ENCODE measurements around the gene HES5. TPM values are rescaled to one million over a fixed set of nuclear protein-coding genes. Genes with fewer than 3 reads are reported as not detected.

The HES5 gene
- total RNA-seq, 1 donor from 2014 or later: not detected

GRCh38 chr1:2507744-2508155 is 22.3 kb downstream of the HES5 start:
- Mint-ChIP-seq H3K4me3 (ENCODE audit: unreplicated experiment) (no peak overlapping the region), H3K9me3 (ENCODE audit: unreplicated experiment) (no peaks in the 10 kb centered on the region), H3K4me1 (ENCODE audit: unreplicated experiment) (no peaks in the 10 kb centered on the region), H3K36me3 (ENCODE audit: low read depth, unreplicated experiment) (peaks cover 15% of the 10 kb centered on the region), H3K27me3 (ENCODE audit: unreplicated experiment) (peaks cover 3% of the 10 kb centered on the region), H3K27ac (ENCODE audit: unreplicated experiment) (no peak overlapping the region)
- TF ChIP-seq CTCF (IDR thresholded peaks at IDR 0.05; ENCODE audit: unreplicated experiment): no peak
- DNase-seq (ENCODE audit: low spot score): no peak

- DNase-seq (ENCODE audit: low spot score): no peak
- Mint-ChIP-seq H3K4me3 (ENCODE audit: unreplicated experiment) (no peak overlapping the region), H3K27me3 (ENCODE audit: unreplicated experiment) (peaks cover 3% of the 10 kb centered on the region), H3K27ac (ENCODE audit: unreplicated experiment) (no peak overlapping the region), H3K4me1 (ENCODE audit: unreplicated experiment) (no peaks in the 10 kb centered on the region), H3K9me3 (ENCODE audit: unreplicated experiment) (no peaks in the 10 kb centered on the region), H3K36me3 (ENCODE audit: low read depth, unreplicated experiment) (peaks cover 10% of the 10 kb centered on the region)
- no peak for TF ChIP-seq CTCF (IDR thresholded peaks at IDR 0.05; ENCODE audit: unreplicated experiment)
Observed at GRCh38 chr1:2506901-2507565, 23.0 kb downstream of the HES5 start.

GRCh38 chr1:2506007-2506860 is 23.8 kb downstream of the HES5 start:
- Mint-ChIP-seq H3K9me3 (ENCODE audit: unreplicated experiment) (no peaks in the 10 kb centered on the region), H3K27me3 (ENCODE audit: unreplicated experiment) (no peaks in the 10 kb centered on the region), H3K4me3 (ENCODE audit: unreplicated experiment) (no peak overlapping the region), H3K36me3 (ENCODE audit: low read depth, unreplicated experiment) (peaks cover 6% of the 10 kb centered on the region), H3K27ac (ENCODE audit: unreplicated experiment) (no peak overlapping the region), H3K4me1 (ENCODE audit: unreplicated experiment) (no peaks in the 10 kb centered on the region)
- no peak for DNase-seq (ENCODE audit: low spot score)
- no peak for TF ChIP-seq CTCF (IDR thresholded peaks at IDR 0.05; ENCODE audit: unreplicated experiment)

DNA sequence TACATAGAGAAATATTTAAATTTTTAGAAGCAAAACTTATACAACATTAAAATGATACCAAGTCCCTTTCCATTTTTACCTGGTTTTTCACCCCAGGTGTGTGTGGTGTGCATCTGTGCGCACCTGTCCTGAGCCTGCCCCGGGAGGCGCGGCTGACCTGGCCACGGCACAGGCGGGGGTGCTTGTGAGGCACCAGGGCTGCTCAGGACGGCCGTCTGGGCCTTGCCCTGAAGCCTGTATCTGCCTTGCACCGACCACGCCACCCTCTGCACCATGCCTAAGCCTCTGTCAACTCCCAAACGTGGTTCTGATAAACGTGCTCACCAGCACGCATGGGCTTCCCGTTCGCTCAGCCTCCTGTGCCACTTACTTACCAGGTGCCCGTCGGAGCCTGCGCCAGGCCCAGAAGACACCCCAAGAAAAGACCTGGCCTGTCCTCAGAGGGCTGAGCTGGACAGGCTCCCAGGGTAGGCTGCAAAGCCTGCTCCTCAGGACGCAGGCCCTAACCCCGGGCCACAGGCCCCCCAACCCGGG is 24.5 kb downstream of the HES5 start:
- Mint-ChIP-seq H3K4me3 (ENCODE audit: unreplicated experiment) (no peak overlapping the region), H3K36me3 (ENCODE audit: low read depth, unreplicated experiment) (peaks cover 6% of the 10 kb centered on the region), H3K4me1 (ENCODE audit: unreplicated experiment) (no peaks in the 10 kb centered on the region), H3K27ac (ENCODE audit: unreplicated experiment) (no peak overlapping the region), H3K27me3 (ENCODE audit: unreplicated experiment) (no peaks in the 10 kb centered on the region), H3K9me3 (ENCODE audit: unreplicated experiment) (no peaks in the 10 kb centered on the region)
- no peak for TF ChIP-seq CTCF (IDR thresholded peaks at IDR 0.05; ENCODE audit: unreplicated experiment)
- no peak for DNase-seq (ENCODE audit: low spot score)

- H3K4me3 Mint-ChIP-seq (ENCODE audit: unreplicated experiment): no peak overlapping the region
- no peak for DNase-seq (ENCODE audit: low spot score)
- H3K4me1 Mint-ChIP-seq (ENCODE audit: unreplicated experiment): no peaks in the 10 kb centered on the region
- TF ChIP-seq CTCF (IDR thresholded peaks at IDR 0.05; ENCODE audit: unreplicated experiment): no peak
- H3K27ac Mint-ChIP-seq (ENCODE audit: unreplicated experiment): no peak overlapping the region
- H3K36me3 Mint-ChIP-seq (ENCODE audit: low read depth, unreplicated experiment): peaks cover 6% of the 10 kb centered on the region
- H3K9me3 Mint-ChIP-seq (ENCODE audit: unreplicated experiment): no peaks in the 10 kb centered on the region
- no peaks in the 10 kb centered on the region for H3K27me3 Mint-ChIP-seq (ENCODE audit: unreplicated experiment)
Observed at GRCh38 chr1:2504949-2505272, 25.2 kb downstream of the HES5 start.

All from endothelial cell (in vitro differentiated cells).